ENCODE data around the gene FHOD3. TPM values are rescaled to one million over a fixed set of nuclear protein-coding genes. Genes with fewer than 3 reads are reported as not detected.

The FHOD3 gene
- total RNA-seq, 2 experiments from 2014 or later = not detected

GRCh38 chr18:36485772-36486171 lies 188.3 kb downstream of the FHOD3 start:
- Mint-ChIP-seq H3K36me3 (ENCODE audit: low read depth) (no peaks in the 10 kb centered on the region), H3K4me1 (ENCODE audit: low read depth) (no peaks in the 10 kb centered on the region), H3K27ac (no peak overlapping the region), H3K27me3 (peaks cover 10% of the 10 kb centered on the region), H3K4me3 (no peak overlapping the region), H3K9me3 (no peaks in the 10 kb centered on the region)
- no peak for DNase-seq
- no peak for TF ChIP-seq CTCF (IDR thresholded peaks at IDR 0.05)
- POLR2A ChIA-PET = no interaction called here
- ATAC-seq = no peak
- intact Hi-C loops (cut with micrococcal nuclease) = no loop called here
- CTCF ChIA-PET = no interaction called here

- TF ChIP-seq CTCF (IDR thresholded peaks at IDR 0.05) = no peak
- H3K27ac Mint-ChIP-seq = no peak overlapping the region
- DNase-seq = no peak
- ChIA-PET POLR2A (no interaction called here), CTCF (no interaction called here)
- H3K9me3 Mint-ChIP-seq = no peaks in the 10 kb centered on the region
- H3K4me1 Mint-ChIP-seq (ENCODE audit: low read depth) = no peaks in the 10 kb centered on the region
- ATAC-seq = no peak
- peaks cover 12% of the 10 kb centered on the region for H3K27me3 Mint-ChIP-seq
- H3K4me3 Mint-ChIP-seq = no peak overlapping the region
- intact Hi-C loops (cut with micrococcal nuclease) = no loop called here
- H3K36me3 Mint-ChIP-seq (ENCODE audit: low read depth) = no peaks in the 10 kb centered on the region
Observed at GRCh38 chr18:36488131-36488530, 190.6 kb downstream of the FHOD3 start.

- ChIA-PET CTCF (no interaction called here), POLR2A (no interaction called here)
- TF ChIP-seq CTCF (IDR thresholded peaks at IDR 0.05) = no peak
- ATAC-seq (no peak), DNase-seq (no peak)
- Mint-ChIP-seq H3K27me3 (peaks cover 12% of the 10 kb centered on the region), H3K4me3 (no peak overlapping the region), H3K36me3 (ENCODE audit: low read depth) (no peaks in the 10 kb centered on the region), H3K4me1 (ENCODE audit: low read depth) (peaks cover under 1% of the 10 kb centered on the region), H3K27ac (no peak overlapping the region), H3K9me3 (no peaks in the 10 kb centered on the region)
- intact Hi-C loops (cut with micrococcal nuclease) = no loop called here
Observed at GRCh38 chr18:36490897-36491296, 193.4 kb downstream of the FHOD3 start.

- Mint-ChIP-seq H3K27me3 (peaks cover 12% of the 10 kb centered on the region), H3K4me3 (no peak overlapping the region), H3K36me3 (ENCODE audit: low read depth) (no peaks in the 10 kb centered on the region), H3K4me1 (ENCODE audit: low read depth) (peaks cover 5% of the 10 kb centered on the region), H3K27ac (no peak overlapping the region), H3K9me3 (no peaks in the 10 kb centered on the region)
- ATAC-seq = no peak
- intact Hi-C loops (cut with micrococcal nuclease) = no loop called here
- TF ChIP-seq CTCF (IDR thresholded peaks at IDR 0.05) = no peak
- CTCF ChIA-PET = no interaction called here
- DNase-seq = no peak
- POLR2A ChIA-PET = no interaction called here
Observed at GRCh38 chr18:36492604-36493329, 195.3 kb downstream of the FHOD3 start.

GRCh38 chr18:36493349-36494159 lies 196.0 kb downstream of the FHOD3 start:
- Mint-ChIP-seq H3K9me3 (no peaks in the 10 kb centered on the region), H3K27ac (no peak overlapping the region), H3K27me3 (peaks cover 12% of the 10 kb centered on the region), H3K36me3 (ENCODE audit: low read depth) (no peaks in the 10 kb centered on the region), H3K4me3 (no peak overlapping the region), H3K4me1 (ENCODE audit: low read depth) (peaks cover 5% of the 10 kb centered on the region)
- DNase-seq (no peak), ATAC-seq (no peak)
- TF ChIP-seq CTCF (IDR thresholded peaks at IDR 0.05) = no peak
- intact Hi-C loops (cut with micrococcal nuclease) = no loop called here
- ChIA-PET CTCF (no interaction called here), POLR2A (no interaction called here)
